Endothelial cell of umbilical vein (primary cell): ENCODE data around the gene HBM.

Source experiments
- EZH2 ChIP-seq: IDR thresholded peaks from 2 replicates; pipeline ENCODE4 v1.6.1; 2012; ENCODE audit warnings: borderline replicate concordance, low read depth, mild to moderate bottlenecking, moderate library complexity, low read length, inconsistent platforms; ENCODE audit not compliant: severe bottlenecking
- POLR2A ChIP-seq: IDR thresholded peaks from 2 replicates; pipeline ENCODE4 v1.6.1; 2012; ENCODE audit warnings: low read depth, mild to moderate bottlenecking, control low read depth, low read length
- TF ChIP-seq, protein P1 (sequence below): IDR thresholded peaks from 2 replicates; pipeline ENCODE4 v1.6.1; 2011; ENCODE audit not compliant: insufficient read depth, insufficient read length
- TF ChIP-seq, protein P2 (sequence below), 2 donors: IDR thresholded peaks; 1 replicate in 1 of 2; 2 replicates in 1 of 2; pipeline ENCODE4 v1.5.1; 2011; ENCODE audit warnings: low read length in 2 of 2, mild to moderate bottlenecking in 2 of 2, moderate library complexity in 2 of 2, control low read depth in 1 of 2, inconsistent platforms in 1 of 2, low read depth in 1 of 2; ENCODE audit not compliant: insufficient read depth in 1 of 2; ENCODE audit errors: extremely low read depth in 1 of 2

DNA sequence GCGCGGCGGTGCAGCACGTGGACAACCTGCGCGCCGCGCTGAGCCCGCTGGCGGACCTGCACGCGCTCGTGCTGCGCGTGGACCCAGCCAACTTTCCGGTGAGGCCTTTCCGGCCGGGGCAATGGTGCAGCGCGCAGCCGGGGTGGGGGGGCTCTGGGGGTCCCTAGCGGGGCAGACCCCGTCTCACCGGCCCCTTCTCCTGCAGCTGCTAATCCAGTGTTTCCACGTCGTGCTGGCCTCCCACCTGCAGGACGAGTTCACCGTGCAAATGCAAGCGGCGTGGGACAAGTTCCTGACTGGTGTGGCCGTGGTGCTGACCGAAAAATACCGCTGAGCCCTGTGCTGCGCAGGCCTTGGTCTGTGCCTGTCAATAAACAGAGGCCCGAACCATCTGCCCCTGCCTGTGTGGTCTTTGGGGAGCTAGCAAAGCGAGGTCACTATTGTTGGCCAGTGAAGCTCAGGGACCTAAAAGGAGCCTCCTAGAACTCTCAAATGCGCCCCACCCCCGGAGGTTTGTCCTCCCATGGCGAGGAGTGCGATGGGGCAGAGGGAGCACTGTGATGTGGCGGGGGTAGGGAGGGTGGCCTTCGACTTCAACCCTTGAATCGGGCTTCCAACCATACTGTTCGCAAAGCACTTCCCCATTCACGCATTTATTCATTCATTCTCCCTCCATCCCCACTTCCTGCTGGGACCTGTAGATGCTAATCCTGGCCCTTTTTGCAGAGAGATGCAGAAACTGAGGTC is 770 bp downstream of the HBM start:
- TF ChIP-seq EZH2 (no peak), POLR2A (no peak)
- TF ChIP-seq, protein P1, sequence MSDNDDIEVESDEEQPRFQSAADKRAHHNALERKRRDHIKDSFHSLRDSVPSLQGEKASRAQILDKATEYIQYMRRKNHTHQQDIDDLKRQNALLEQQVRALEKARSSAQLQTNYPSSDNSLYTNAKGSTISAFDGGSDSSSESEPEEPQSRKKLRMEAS, result no peak
- TF ChIP-seq, protein P2, sequence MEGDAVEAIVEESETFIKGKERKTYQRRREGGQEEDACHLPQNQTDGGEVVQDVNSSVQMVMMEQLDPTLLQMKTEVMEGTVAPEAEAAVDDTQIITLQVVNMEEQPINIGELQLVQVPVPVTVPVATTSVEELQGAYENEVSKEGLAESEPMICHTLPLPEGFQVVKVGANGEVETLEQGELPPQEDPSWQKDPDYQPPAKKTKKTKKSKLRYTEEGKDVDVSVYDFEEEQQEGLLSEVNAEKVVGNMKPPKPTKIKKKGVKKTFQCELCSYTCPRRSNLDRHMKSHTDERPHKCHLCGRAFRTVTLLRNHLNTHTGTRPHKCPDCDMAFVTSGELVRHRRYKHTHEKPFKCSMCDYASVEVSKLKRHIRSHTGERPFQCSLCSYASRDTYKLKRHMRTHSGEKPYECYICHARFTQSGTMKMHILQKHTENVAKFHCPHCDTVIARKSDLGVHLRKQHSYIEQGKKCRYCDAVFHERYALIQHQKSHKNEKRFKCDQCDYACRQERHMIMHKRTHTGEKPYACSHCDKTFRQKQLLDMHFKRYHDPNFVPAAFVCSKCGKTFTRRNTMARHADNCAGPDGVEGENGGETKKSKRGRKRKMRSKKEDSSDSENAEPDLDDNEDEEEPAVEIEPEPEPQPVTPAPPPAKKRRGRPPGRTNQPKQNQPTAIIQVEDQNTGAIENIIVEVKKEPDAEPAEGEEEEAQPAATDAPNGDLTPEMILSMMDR (IDR thresholded peaks at IDR 0.05; ENCODE audit: extremely low read depth in 1 of 2, insufficient read depth in 1 of 2, low read depth in 1 of 2, low read length in 2 of 2), result no peak
